Inferior parietal cortex (tissue), 1 donor: ENCODE results near the gene CCDC33.

ENCODE experiments used
- DNase-seq: peaks from one replicate; pipeline ENCODE4 v3.0.0-alpha.2; 2016; ENCODE audit errors: extremely low spot score

CCDC33 gene

GRCh38 chr15:74235962-74236361, at the start of gene CCDC33:
Gene CCDC33 (plus strand): TSS chr15:74236326. CDS start chr15:74236720, 394 bp downstream.
- no peak for DNase-seq

- DNase-seq = no peak
Observed at GRCh38 chr15:74188216-74188615, 47.9 kb upstream of the CCDC33 start.

GRCh38 chr15:74191798-74192197, 44.3 kb upstream of the CCDC33 start:
- DNase-seq = no peak

GRCh38 chr15:74192751-74193150, 43.4 kb upstream of the CCDC33 start:
- no peak for DNase-seq

- DNase-seq = no peak
Observed at GRCh38 chr15:74193299-74193718, 42.8 kb upstream of the CCDC33 start.

GRCh38 chr15:74193905-74194304, 42.2 kb upstream of the CCDC33 start:
- DNase-seq = no peak

- no peak for DNase-seq
Observed at GRCh38 chr15:74194572-74195559, 41.3 kb upstream of the CCDC33 start.

GRCh38 chr15:74196175-74196574, 40.0 kb upstream of the CCDC33 start:
- DNase-seq = no peak

- DNase-seq = no peak
Observed at GRCh38 chr15:74197176-74197965, 38.8 kb upstream of the CCDC33 start.

- no peak for DNase-seq
Observed at GRCh38 chr15:74199297-74199652, 36.9 kb upstream of the CCDC33 start.

- DNase-seq = no peak
Observed at GRCh38 chr15:74200412-74200815, 35.7 kb upstream of the CCDC33 start.

GRCh38 chr15:74200871-74201419, 35.2 kb upstream of the CCDC33 start:
- DNase-seq = no peak

GRCh38 chr15:74201710-74202420, 34.3 kb upstream of the CCDC33 start:
- DNase-seq = no peak

- no peak for DNase-seq
Observed at GRCh38 chr15:74202452-74203401, 33.4 kb upstream of the CCDC33 start, which contains the start of gene STRA6. Gene STRA6 (minus strand): TSS chr15:74202787. CDS start chr15:74202267, 520 bp downstream.

GRCh38 chr15:74203914-74204431, 32.2 kb upstream of the CCDC33 start:
- DNase-seq = no peak

- DNase-seq = no peak
Observed at GRCh38 chr15:74205582-74205947, 30.6 kb upstream of the CCDC33 start.

GRCh38 chr15:74206801-74207281, 29.3 kb upstream of the CCDC33 start:
- no peak for DNase-seq

- no peak for DNase-seq
Observed at GRCh38 chr15:74207652-74208440, 28.3 kb upstream of the CCDC33 start.

- no peak for DNase-seq
Observed at GRCh38 chr15:74208496-74208895, 27.6 kb upstream of the CCDC33 start.
